Thyroid gland (tissue), 4 donors: ENCODE measurements around the gene MEOX1. TPM values are rescaled to one million over a fixed set of nuclear protein-coding genes. Genes with fewer than 3 reads are reported as not detected.

ENCODE experiments used
- DNase-seq, 2 donors: peaks; one replicate each; pipeline ENCODE4 v3.0.0-alpha.2; 2019
- H3K27ac ChIP-seq, 3 donors: fragments of 200-600 bp; sonication (generic); 1 replicate in 2 of 3; 2 replicates in 1 of 3; pipeline ENCODE4 v1.5.1; 2016 to 2019; ENCODE audit warnings: mild to moderate bottlenecking in 1 of 3, moderate library complexity in 1 of 3
- H3K27me3 ChIP-seq: fragments of 200-600 bp; sonication (generic); one replicate; pipeline ENCODE4 v1.5.1; 2019
- H3K36me3 ChIP-seq, 2 donors: fragments of 200-600 bp; sonication (generic); one replicate each; pipeline ENCODE4 v1.5.1; 2016 to 2019
- H3K4me1 ChIP-seq, 2 donors: fragments of 200-600 bp; sonication (generic); one replicate each; pipeline ENCODE4 v1.5.1; 2017 to 2019
- H3K4me3 ChIP-seq, 3 donors: fragments of 200-600 bp; sonication (generic); replicated peaks in 1 of 3; 1 replicate in 2 of 3; 2 replicates in 1 of 3; pipeline ENCODE4 v1.5.1; 2016; ENCODE audit warnings: mild to moderate bottlenecking in 1 of 3
- H3K9me3 ChIP-seq: fragments of 200-600 bp; sonication (generic); one replicate; pipeline ENCODE4 v1.5.1; 2017
- POLR2A ChIP-seq, 2 donors: fragments of 450-650 bp; IDR thresholded peaks; one replicate each; pipeline ENCODE4 v1.6.1; 2017; ENCODE audit warnings: antibody characterized with exemption in 2 of 2, mild to moderate bottlenecking in 2 of 2, moderate library complexity in 1 of 2
- WGBS, 2 donors: methylation state at CpG; one replicate each; pipeline ENCODE4 v1.1.5; 2017; 5-methylcytosine and 5-hydroxymethylcytosine counted together
- intact Hi-C: fragments of 100-400 bp; cut with DNase I; formaldehyde crosslinking; loops from one replicate; pipeline ENCODE4 v1.15.1; 2023
- total RNA-seq, 4 donors: library from RNA; depleted of rRNA; stranded (reverse); fragments of >200 nt; gene quantifications; one replicate each; pipeline ENCODE4 v1.2.3, GENCODE V29; 2016
- TF ChIP-seq, protein P1 (sequence below), 6 experiments: fragments of 200-600 bp in 3 of 6; fragments of 450-650 bp in 3 of 6; sonication (generic) in 3 of 6; IDR thresholded peaks; one replicate each; pipeline ENCODE4 v1.5.1; 2016 to 2019; ENCODE audit warnings: antibody characterized with exemption in 6 of 6, mild to moderate bottlenecking in 2 of 6, inconsistent platforms in 1 of 6, moderate library complexity in 1 of 6

MEOX1 gene
- total RNA-seq, 4 donors from 2014 or later, result 1.1 to 1.9 (median 1.4) TPM; not detected in 1

DNA sequence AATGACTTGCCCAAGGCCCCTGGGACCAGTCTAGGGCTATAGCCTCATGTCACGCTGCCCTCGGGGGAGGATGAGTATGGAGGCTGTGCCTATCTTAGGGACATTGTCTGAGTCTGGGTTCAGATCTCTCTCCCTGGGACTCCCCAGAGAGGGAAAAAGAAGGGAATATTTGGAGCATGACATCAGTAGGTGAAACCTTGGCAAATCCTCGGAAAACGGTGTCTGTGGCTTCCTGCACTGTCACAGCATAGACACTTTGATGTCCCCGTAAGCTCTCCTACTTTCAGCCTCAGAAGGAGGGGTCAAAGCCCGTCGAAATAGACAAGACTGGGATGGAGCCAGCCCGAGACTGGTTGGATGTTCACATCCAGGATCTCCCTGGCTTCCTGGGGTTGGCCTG is 11.3 kb downstream of the MEOX1 start:
- intact Hi-C loops, result no loop called here
- 82 to 85% methylated on average over 8 of the region's 8 CpGs for WGBS, 2 donors
- H3K4me3 ChIP-seq, result no peak overlapping the region
- no peaks in the 10 kb centered on the region for H3K27me3 ChIP-seq
- H3K27ac ChIP-seq, result no peak overlapping the region
- no peaks in the 10 kb centered on the region for H3K9me3 ChIP-seq
- no peak for DNase-seq
- no peaks in the 10 kb centered on the region for H3K36me3 ChIP-seq
- H3K4me1 ChIP-seq, result peaks cover 0 to 10% of the 10 kb centered on the region in 2 donors
- TF ChIP-seq, protein P1, sequence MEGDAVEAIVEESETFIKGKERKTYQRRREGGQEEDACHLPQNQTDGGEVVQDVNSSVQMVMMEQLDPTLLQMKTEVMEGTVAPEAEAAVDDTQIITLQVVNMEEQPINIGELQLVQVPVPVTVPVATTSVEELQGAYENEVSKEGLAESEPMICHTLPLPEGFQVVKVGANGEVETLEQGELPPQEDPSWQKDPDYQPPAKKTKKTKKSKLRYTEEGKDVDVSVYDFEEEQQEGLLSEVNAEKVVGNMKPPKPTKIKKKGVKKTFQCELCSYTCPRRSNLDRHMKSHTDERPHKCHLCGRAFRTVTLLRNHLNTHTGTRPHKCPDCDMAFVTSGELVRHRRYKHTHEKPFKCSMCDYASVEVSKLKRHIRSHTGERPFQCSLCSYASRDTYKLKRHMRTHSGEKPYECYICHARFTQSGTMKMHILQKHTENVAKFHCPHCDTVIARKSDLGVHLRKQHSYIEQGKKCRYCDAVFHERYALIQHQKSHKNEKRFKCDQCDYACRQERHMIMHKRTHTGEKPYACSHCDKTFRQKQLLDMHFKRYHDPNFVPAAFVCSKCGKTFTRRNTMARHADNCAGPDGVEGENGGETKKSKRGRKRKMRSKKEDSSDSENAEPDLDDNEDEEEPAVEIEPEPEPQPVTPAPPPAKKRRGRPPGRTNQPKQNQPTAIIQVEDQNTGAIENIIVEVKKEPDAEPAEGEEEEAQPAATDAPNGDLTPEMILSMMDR (IDR thresholded peaks at IDR 0.05), result no peak
- TF ChIP-seq POLR2A (IDR thresholded peaks at IDR 0.05), result no peak

DNA sequence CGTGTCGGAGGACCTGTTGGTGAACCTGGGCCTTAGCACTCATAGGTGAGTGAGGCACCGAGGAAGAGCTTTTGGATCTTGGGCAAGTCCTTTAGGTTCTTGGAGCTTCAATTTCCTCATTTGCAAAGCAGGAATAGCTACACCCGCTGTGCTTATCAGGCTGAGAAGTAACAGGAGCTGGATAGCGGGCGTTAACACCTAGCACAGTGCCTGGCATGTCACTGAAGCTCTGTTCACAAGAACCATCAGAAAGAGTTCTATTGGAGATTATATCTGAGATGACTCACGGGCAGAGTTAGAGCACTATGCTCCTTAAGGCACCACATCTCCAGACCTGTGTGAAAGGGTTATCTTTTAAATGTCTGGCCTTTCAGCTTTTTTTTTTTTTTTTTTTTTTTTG is 12.8 kb downstream of the MEOX1 start:
- 90 to 97% methylated on average over 6 to 7 of the region's 7 CpGs for WGBS, 2 donors
- no peak overlapping the region for H3K4me3 ChIP-seq
- DNase-seq, result no peak
- H3K27me3 ChIP-seq, result no peaks in the 10 kb centered on the region
- peaks cover 0 to 10% of the 10 kb centered on the region in 2 donors for H3K4me1 ChIP-seq
- intact Hi-C loops, result no loop called here
- no peaks in the 10 kb centered on the region for H3K9me3 ChIP-seq
- no peaks in the 10 kb centered on the region for H3K36me3 ChIP-seq
- TF ChIP-seq POLR2A (IDR thresholded peaks at IDR 0.05), result no peak
- TF ChIP-seq, protein P1 (IDR thresholded peaks at IDR 0.05), result no peak
- no peak overlapping the region for H3K27ac ChIP-seq

DNA sequence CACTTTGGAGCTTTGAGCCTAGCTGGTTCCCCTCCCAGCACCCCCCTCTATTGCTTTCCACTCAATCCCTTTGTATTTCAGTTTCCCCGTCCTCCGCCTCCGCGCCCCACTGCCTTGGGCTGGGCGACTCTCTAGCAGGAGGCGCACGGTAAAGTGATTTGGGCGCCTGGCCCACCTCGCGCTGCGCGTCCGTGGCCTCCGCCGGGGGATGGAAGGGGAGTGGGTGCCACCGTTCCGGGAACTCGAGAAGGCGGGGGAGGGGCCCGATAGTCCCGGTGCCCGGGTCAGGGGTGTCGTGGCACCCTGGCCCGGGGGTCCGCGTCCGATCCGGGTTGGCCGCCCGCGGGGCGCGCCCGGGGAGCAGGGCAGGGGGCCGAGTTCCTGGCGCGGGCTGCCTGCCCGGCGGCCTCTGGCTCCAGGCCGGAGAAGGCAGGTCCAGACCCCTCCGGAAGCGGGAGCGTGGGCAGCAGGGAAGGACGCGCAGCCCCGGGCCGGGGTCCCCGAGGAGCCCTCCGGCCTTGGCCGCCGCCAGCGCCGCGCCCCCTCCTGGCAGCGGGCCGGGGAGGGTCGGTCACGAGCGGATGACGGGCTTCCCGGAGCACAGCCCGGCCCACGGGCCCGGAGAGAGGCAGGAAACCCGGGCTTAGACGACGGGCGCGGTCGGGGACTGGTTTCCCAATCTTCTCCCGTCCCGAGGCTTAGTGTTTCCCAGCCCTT is 15.8 kb downstream of the MEOX1 start:
- H3K27ac ChIP-seq, result peak overlapping the region; percentile 66 to 87 (median 68)
- no peaks in the 10 kb centered on the region for H3K36me3 ChIP-seq
- TF ChIP-seq, protein P1 (IDR thresholded peaks at IDR 0.05), result peak in 2 of 6 experiments; percentile 10 to 13
- TF ChIP-seq POLR2A (IDR thresholded peaks at IDR 0.05), result no peak
- no peaks in the 10 kb centered on the region for H3K9me3 ChIP-seq
- intact Hi-C loops, result no loop called here
- peaks cover 0 to 10% of the 10 kb centered on the region in 2 donors for H3K4me1 ChIP-seq
- H3K27me3 ChIP-seq, result no peaks in the 10 kb centered on the region
- DNase-seq, result peak; percentile 55 to 57
- peak overlapping the region in 2 of 3 donors; percentile 44 to 52 for H3K4me3 ChIP-seq
- whole genome bisulfite sequencing, 2 donors, result 5 to 8% methylated on average over 15 to 31 of the region's 72 CpGs

DNA sequence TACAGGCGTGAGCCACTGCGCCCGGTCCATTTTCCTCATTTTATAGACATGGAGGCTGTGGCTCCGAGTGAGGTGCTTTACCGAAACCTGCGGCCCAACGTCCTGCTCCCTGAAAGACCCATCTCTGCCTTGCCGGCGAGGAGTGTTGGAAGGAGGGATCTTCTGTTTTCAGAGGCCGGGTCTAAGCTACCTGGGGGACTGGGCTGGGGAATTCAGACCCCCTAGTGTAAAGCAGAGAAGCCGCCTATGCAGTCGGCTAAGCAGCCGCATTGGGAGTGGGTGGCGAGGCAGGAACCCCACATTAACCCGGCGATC is 16.3 kb downstream of the MEOX1 start:
- Histone ChIP-seq H3K27ac (peak overlapping the region; percentile 66 to 87 (median 68)), H3K27me3 (no peaks in the 10 kb centered on the region), H3K4me3 (peak overlapping the region in 1 of 3 donors; percentile 52), H3K9me3 (no peaks in the 10 kb centered on the region), H3K36me3 (no peaks in the 10 kb centered on the region), H3K4me1 (peaks cover 0 to 10% of the 10 kb centered on the region in 2 donors)
- no peak for TF ChIP-seq POLR2A (IDR thresholded peaks at IDR 0.05)
- TF ChIP-seq, protein P1 (IDR thresholded peaks at IDR 0.05), result no peak
- no peak for DNase-seq
- intact Hi-C loops, result no loop called here
- 62 to 75% methylated on average over 9 to 16 of the region's 16 CpGs for WGBS, 2 donors

DNA sequence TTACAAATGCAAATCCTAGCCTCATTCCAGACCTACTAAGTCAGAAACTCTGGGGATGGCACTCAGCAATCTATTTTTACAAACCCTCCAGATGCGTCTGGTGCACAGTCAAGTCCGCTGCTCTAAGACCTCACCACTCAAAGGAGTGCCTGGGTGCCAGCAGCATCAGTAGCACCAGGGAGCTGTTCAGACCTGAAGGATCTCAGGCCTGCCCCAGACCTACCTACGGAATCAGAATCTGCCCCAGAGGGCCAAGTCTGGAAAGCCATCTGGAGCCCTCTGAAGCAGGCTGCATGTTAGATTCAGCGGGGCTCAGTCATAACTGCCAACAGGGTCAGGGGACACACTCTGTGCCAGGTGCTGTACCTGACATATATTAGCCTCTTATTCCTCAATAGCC is 17.6 kb downstream of the MEOX1 start:
- no peaks in the 10 kb centered on the region for H3K9me3 ChIP-seq
- no peak for TF ChIP-seq POLR2A (IDR thresholded peaks at IDR 0.05)
- TF ChIP-seq, protein P1 (IDR thresholded peaks at IDR 0.05), result no peak

More for the DNA sequence above, 17.6 kb downstream of the MEOX1 start:
- Histone ChIP-seq H3K27ac (no peak overlapping the region), H3K36me3 (no peaks in the 10 kb centered on the region), H3K4me1 (peaks cover 0 to 10% of the 10 kb centered on the region in 2 donors), H3K4me3 (no peak overlapping the region), H3K27me3 (no peaks in the 10 kb centered on the region)
- no peak for DNase-seq
- 79 to 92% methylated on average over 3 to 4 of the region's 4 CpGs for WGBS, 2 donors
- intact Hi-C loops, result no loop called here
